GM12878 (cell line): Measurements from ENCODE around the gene VRK3. TPM values are rescaled to one million over a fixed set of nuclear protein-coding genes. Genes with fewer than 3 reads are reported as not detected.

Source experiments
- ATAC-seq: fragments of 200-7000 bp; cut with Tn5 transposase; 3 replicates; pipeline ENCODE4 v1.9.1; 2020; ENCODE audit warnings: mild to moderate bottlenecking, moderate library complexity
- BruUV-seq: library from RNA; stranded (reverse); fragments of 400-500 nt; replicated peaks from 2 replicates; lab custom pipeline; 2021; lab: Mats Ljungman, UMichigan
- CTCF ChIA-PET: fragments of 300-600 bp; sonication (Branson Sonifier 250); formaldehyde crosslinking; extraction: SDS; loops from one replicate; lab custom pipeline; 2021; ENCODE audit warnings: inconsistent platforms; lab: Yijun Ruan, JAX
- POLR2A ChIA-PET: fragments of 350-600 bp; formaldehyde crosslinking; extraction: SDS; loops from one replicate; lab custom pipeline; 2021; ENCODE audit warnings: inconsistent platforms; lab: Charles Lee
- RAD21 ChIA-PET: fragments of 300-600 bp; sonication (Branson Sonifier 250); formaldehyde crosslinking; loops from one replicate; lab custom pipeline; 2023; ENCODE audit warnings: antibody characterized with exemption; ENCODE audit not compliant: unreplicated experiment; lab: Charles Lee
- SMC1A ChIA-PET: fragments of 300-600 bp; sonication (Branson Sonifier 250); formaldehyde crosslinking; loops from one replicate; lab custom pipeline; 2023; ENCODE audit not compliant: unreplicated experiment, uncharacterized antibody; lab: Charles Lee
- DNase-seq: peaks from one replicate; pipeline ENCODE4 v3.0.0-alpha.2; 2011; ENCODE audit warnings: low read depth, low spot score
- FAIRE-seq: peaks from 3 replicates; lab custom pipeline; 2011; peaks lifted over from hg19 to GRCh38; lab: Jason Lieb, UNC
- H2AFZ ChIP-seq: 2 replicates; pipeline ENCODE4 v1.6.0; 2011; ENCODE audit warnings: low read depth, low read length, control low read depth; ENCODE audit not compliant: control insufficient read depth
- H3K27ac ChIP-seq: 2 replicates; pipeline ENCODE4 v1.5.1; 2011; ENCODE audit warnings: control low read depth; ENCODE audit not compliant: control insufficient read depth, insufficient read depth
- H3K27me3 ChIP-seq, 2 experiments: replicated peaks in 1 of 2; 2 replicates each; pipeline versions ENCODE4 v1.6.0 to v1.6.1; 2011; ENCODE audit warnings: low read length in 1 of 2; ENCODE audit not compliant: control insufficient read depth in 2 of 2, insufficient read depth in 2 of 2
- H3K36me3 ChIP-seq, 2 experiments: 2 replicates each; pipeline ENCODE4 v1.5.1; 2011; ENCODE audit warnings: low read length in 1 of 2; ENCODE audit not compliant: control insufficient read depth in 2 of 2, insufficient read depth in 2 of 2
- H3K4me1 ChIP-seq: 2 replicates; pipeline ENCODE4 v1.6.1; 2011; ENCODE audit warnings: mild to moderate bottlenecking, low read length, moderate library complexity, mixed read lengths; ENCODE audit not compliant: control insufficient read depth, insufficient read depth
- H3K4me2 ChIP-seq: 2 replicates; pipeline ENCODE4 v1.6.0; 2011; ENCODE audit warnings: control low read depth; ENCODE audit not compliant: control insufficient read depth, insufficient read depth
- H3K4me3 ChIP-seq: fragments of 200-600 bp; sonication (generic); 2 replicates; pipeline ENCODE4 v1.5.1; 2016
- H3K79me2 ChIP-seq: 2 replicates; pipeline ENCODE4 v1.6.0; 2011; ENCODE audit warnings: low read length; ENCODE audit not compliant: control insufficient read depth, insufficient read depth
- H3K9ac ChIP-seq: 2 replicates; pipeline ENCODE4 v1.8.0; 2011; ENCODE audit warnings: low read length, control low read depth, mixed read lengths; ENCODE audit not compliant: control insufficient read depth, insufficient read depth
- H3K9me3 ChIP-seq: replicated peaks from 3 replicates; pipeline ENCODE4 v1.5.1; 2011; ENCODE audit warnings: mild to moderate bottlenecking, low read length; ENCODE audit not compliant: control insufficient read depth, insufficient read depth
- H4K20me1 ChIP-seq: 2 replicates; pipeline ENCODE4 v1.6.0; 2011; ENCODE audit not compliant: control insufficient read depth, insufficient read depth
- ASH2L ChIP-seq: fragments of 300-600, 200-600 bp; sonication (generic); IDR thresholded peaks from 2 replicates; pipeline ENCODE4 v1.6.1; 2017; ENCODE audit warnings: low read depth, mild to moderate bottlenecking, borderline replicate concordance
- BCL3 ChIP-seq: IDR thresholded peaks from 2 replicates; pipeline ENCODE4 v1.6.1; 2011; ENCODE audit warnings: borderline replicate concordance, low read depth, mild to moderate bottlenecking, moderate library complexity, low read length; ENCODE audit not compliant: insufficient read depth, poor library complexity, severe bottlenecking
- EZH2 ChIP-seq: IDR thresholded peaks from 2 replicates; pipeline ENCODE4 v1.6.1; 2012; ENCODE audit warnings: low read depth, mild to moderate bottlenecking, control low read depth, inconsistent platforms, low read length, borderline replicate concordance; ENCODE audit not compliant: control insufficient read depth
- HCFC1 ChIP-seq: fragments of 150-350 bp; IDR thresholded peaks from 2 replicates; pipeline ENCODE4 v1.6.1; 2014; ENCODE audit warnings: low read length
- RB1 ChIP-seq: fragments of 450-650 bp; formaldehyde crosslinking; IDR thresholded peaks from 2 replicates; pipeline ENCODE4 v1.6.1; 2017; ENCODE audit warnings: mild to moderate bottlenecking, borderline replicate concordance
- RBBP5 ChIP-seq: fragments of 200-600 bp; sonication (generic); conservative IDR thresholded peaks from 2 replicates; pipeline ENCODE4 v1.6.1; 2016
- RCOR1 ChIP-seq: conservative IDR thresholded peaks from 2 replicates; pipeline ENCODE4 v1.6.1; 2012; ENCODE audit warnings: low read depth, low read length, improper control_type of control experiment
- SIN3A ChIP-seq: IDR thresholded peaks from 2 replicates; pipeline ENCODE4 v1.6.1; 2012; ENCODE audit warnings: low read depth, low read length, improper control_type of control experiment
- SREBF2 ChIP-seq: IDR thresholded peaks from 2 replicates; pipeline ENCODE4 v1.6.1; 2012; ENCODE audit warnings: mild to moderate bottlenecking, low read length
- ZNF24 ChIP-seq: fragments of 450-650 bp; IDR thresholded peaks from 2 replicates; pipeline ENCODE4 v1.6.1; 2017; ENCODE audit warnings: antibody characterized with exemption, mild to moderate bottlenecking
- ZNF384 ChIP-seq: IDR thresholded peaks from 2 replicates; pipeline ENCODE4 v1.6.1; 2012; ENCODE audit warnings: low read depth, mild to moderate bottlenecking, low read length, improper control_type of control experiment, borderline replicate concordance
- ZNF622 ChIP-seq: fragments of 450-650 bp; IDR thresholded peaks from 2 replicates; pipeline ENCODE4 v1.6.1; 2017; ENCODE audit warnings: mild to moderate bottlenecking, inconsistent platforms
- WGBS: methylation state at CpG from one replicate; pipeline ENCODE4 v1.1.6; 2016; ENCODE audit warnings: low lambda C conversion rate; ENCODE audit not compliant: insufficient replicate concordance, insufficient coverage; ENCODE audit errors: missing lambda C conversion rate; 5-methylcytosine and 5-hydroxymethylcytosine counted together
- in situ Hi-C: fragments of 300-500 bp; cut with MboI; formaldehyde crosslinking; loops from 9 replicates; pipeline ENCODE4 v1.14.3; 2018; ENCODE audit warnings: mixed read lengths
- intact Hi-C: fragments of 100-400 bp; cut with micrococcal nuclease; formaldehyde crosslinking; loops from one replicate; pipeline ENCODE4 v1.14.2; 2022; ENCODE audit not compliant: unreplicated experiment
- polyA plus RNA-seq, 11 experiments: library from polyadenylated mRNA; depleted of rRNA in 4 of 11; unstranded in 6 of 11; stranded (reverse) in 5 of 11; fragments of >200 nt; fragmentation: Nextera tagmentation in 4 of 11; fragmentation: Illumina TruSeq in 1 of 11; extraction: Ambion mirVana in 4 of 11; extraction: Trizol in 1 of 11; gene quantifications; 1 replicate in 1 of 11; 2 replicates in 10 of 11; pipeline versions ENCODE4 v1.2.1 to v1.2.3, GENCODE V29; 2011 to 2016; ENCODE audit warnings: inconsistent platforms in 2 of 11, missing spikeins in 2 of 11, low read depth in 1 of 11
- total RNA-seq, 4 experiments: library from RNA; depleted of rRNA in 3 of 4; stranded (reverse); fragments of >200 nt in 3 of 4; fragmentation: Illumina TruSeq in 1 of 4; extraction: Trizol in 1 of 4; gene quantifications; 2 replicates each; pipeline versions ENCODE4 v1.2.1 to v1.2.3, GENCODE V29; 2013 to 2021
- TF ChIP-seq, protein P1 (sequence below): fragments of 150-350 bp; IDR thresholded peaks from 2 replicates; pipeline ENCODE4 v1.6.1; 2016; ENCODE audit warnings: low read depth, low read length
- TF ChIP-seq, protein P2 (sequence below): fragments of 450-650 bp; IDR thresholded peaks from 2 replicates; pipeline ENCODE4 v1.6.1; 2016; ENCODE audit warnings: mild to moderate bottlenecking

VRK3 gene
- total and polyA plus RNA-seq, 10 of the 15 experiments (the other 5 are each of a cell fraction or from before 2014, with no cell fraction given): 17.3 to 61.9 (median 35.5) TPM

GRCh38 chr19:49984491-49984890, 40.7 kb downstream of the VRK3 start (continued):
- TF ChIP-seq, protein P1, sequence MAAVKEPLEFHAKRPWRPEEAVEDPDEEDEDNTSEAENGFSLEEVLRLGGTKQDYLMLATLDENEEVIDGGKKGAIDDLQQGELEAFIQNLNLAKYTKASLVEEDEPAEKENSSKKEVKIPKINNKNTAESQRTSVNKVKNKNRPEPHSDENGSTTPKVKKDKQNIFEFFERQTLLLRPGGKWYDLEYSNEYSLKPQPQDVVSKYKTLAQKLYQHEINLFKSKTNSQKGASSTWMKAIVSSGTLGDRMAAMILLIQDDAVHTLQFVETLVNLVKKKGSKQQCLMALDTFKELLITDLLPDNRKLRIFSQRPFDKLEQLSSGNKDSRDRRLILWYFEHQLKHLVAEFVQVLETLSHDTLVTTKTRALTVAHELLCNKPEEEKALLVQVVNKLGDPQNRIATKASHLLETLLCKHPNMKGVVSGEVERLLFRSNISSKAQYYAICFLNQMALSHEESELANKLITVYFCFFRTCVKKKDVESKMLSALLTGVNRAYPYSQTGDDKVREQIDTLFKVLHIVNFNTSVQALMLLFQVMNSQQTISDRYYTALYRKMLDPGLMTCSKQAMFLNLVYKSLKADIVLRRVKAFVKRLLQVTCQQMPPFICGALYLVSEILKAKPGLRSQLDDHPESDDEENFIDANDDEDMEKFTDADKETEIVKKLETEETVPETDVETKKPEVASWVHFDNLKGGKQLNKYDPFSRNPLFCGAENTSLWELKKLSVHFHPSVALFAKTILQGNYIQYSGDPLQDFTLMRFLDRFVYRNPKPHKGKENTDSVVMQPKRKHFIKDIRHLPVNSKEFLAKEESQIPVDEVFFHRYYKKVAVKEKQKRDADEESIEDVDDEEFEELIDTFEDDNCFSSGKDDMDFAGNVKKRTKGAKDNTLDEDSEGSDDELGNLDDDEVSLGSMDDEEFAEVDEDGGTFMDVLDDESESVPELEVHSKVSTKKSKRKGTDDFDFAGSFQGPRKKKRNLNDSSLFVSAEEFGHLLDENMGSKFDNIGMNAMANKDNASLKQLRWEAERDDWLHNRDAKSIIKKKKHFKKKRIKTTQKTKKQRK: no peak
- no peak for TF ChIP-seq ASH2L

DNA sequence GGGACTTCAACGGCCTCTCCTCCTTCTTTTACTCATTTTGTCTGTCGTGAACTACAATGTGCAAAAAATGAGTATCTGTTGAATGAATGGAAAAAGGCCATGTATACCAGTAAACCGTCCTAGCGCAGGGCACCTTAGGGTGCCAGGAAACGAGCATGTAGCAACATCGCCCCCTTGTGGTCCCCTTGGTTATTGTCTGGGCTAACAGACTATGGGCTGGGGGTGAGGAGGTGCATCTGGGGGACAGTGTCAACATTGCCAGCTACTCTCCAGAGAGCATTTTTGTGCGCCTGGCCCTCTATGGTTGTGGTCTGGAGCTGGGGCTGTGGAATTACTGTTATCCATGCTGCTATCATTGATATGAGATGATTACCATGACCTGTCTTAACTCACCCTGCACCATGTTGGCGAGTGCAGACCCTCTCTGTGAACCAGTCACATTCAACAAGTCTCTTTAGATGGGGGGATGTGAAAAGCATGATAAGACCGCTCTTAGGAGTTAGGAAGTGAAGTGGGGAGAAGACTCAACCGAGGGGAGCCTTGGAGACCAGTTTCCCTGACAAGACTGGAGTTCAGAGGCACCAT, 41.4 kb downstream of the VRK3 start:
- peak; percentile 96 for ATAC-seq
- FAIRE-seq: peak; percentile 61
- no peaks in the 10 kb centered on the region for H3K4me1 ChIP-seq
- no peak overlapping the region for H3K9ac ChIP-seq
- DNase-seq: peak; percentile 19
- 15% methylated on average over 10 of the region's 10 CpGs for WGBS
- CTCF ChIA-PET: interaction anchor here (0.7 to 2.8 kb wide), 6 partner anchors 9 to 152 kb away, joined by 3 to 11 read pairs (median 3); no protein-coding TSS in a partner anchor
- H4K20me1 ChIP-seq: peaks cover 12% of the 10 kb centered on the region; the same call in 1 of the 2 replicates
- intact Hi-C loops: loop anchor here (1.0 kb wide), 1 partner anchor 46 kb away; no protein-coding TSS in a partner anchor
- SMC1A ChIA-PET: interaction anchor here (2.3 kb wide), 1 partner anchor 45 kb away, joined by 6 read pairs; no protein-coding TSS in a partner anchor
- no TSS peak for BruUV-seq
- POLR2A ChIA-PET: no interaction called here
- no peak overlapping the region for H3K27ac ChIP-seq
- H3K27me3 ChIP-seq: no peaks in the 10 kb centered on the region
- RAD21 ChIA-PET: no interaction called here
- no peaks in the 10 kb centered on the region for H3K9me3 ChIP-seq
- no peak overlapping the region for H3K4me2 ChIP-seq
- peaks cover 2 to 3% of the 10 kb centered on the region in 2 experiments; a peak in 2 of 4 replicates for H3K36me3 ChIP-seq
- no peak overlapping the region for H3K4me3 ChIP-seq
- no peak overlapping the region for H2AFZ ChIP-seq
- no peaks in the 10 kb centered on the region for H3K79me2 ChIP-seq
- in situ Hi-C loops: loop anchor here (5.0 kb wide), 1 partner anchor 46 kb away; no protein-coding TSS in a partner anchor
- TF ChIP-seq RCOR1 (no peak), RB1 (0 out of 2 replicates have a peak, but pooled peaks have one; percentile 57), HCFC1 (no peak), EZH2 (no peak), ZNF622 (no peak), ZNF24 (no peak), ZNF384 (no peak), ASH2L (no peak), SIN3A (no peak), SREBF2 (no peak), RBBP5 (no peak), BCL3 (no peak)
- TF ChIP-seq, protein P2, sequence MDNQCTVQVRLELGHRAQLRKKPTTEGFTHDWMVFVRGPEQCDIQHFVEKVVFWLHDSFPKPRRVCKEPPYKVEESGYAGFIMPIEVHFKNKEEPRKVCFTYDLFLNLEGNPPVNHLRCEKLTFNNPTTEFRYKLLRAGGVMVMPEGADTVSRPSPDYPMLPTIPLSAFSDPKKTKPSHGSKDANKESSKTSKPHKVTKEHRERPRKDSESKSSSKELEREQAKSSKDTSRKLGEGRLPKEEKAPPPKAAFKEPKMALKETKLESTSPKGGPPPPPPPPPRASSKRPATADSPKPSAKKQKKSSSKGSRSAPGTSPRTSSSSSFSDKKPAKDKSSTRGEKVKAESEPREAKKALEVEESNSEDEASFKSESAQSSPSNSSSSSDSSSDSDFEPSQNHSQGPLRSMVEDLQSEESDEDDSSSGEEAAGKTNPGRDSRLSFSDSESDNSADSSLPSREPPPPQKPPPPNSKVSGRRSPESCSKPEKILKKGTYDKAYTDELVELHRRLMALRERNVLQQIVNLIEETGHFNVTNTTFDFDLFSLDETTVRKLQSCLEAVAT: no peak
